HEK293 (cell line): ENCODE measurements around the gene PTPN9.

Source experiments
- CTCF ChIA-PET: fragments of 350-600 bp; formaldehyde crosslinking; extraction: SDS; loops from one replicate; lab custom pipeline; 2021; ENCODE audit warnings: antibody characterized with exemption; lab: Yijun Ruan, JAX
- POLR2A ChIA-PET: fragments of 300-600 bp; formaldehyde crosslinking; extraction: SDS; loops from one replicate; lab custom pipeline; 2020; ENCODE audit warnings: antibody characterized with exemption, inconsistent platforms; lab: Yijun Ruan, JAX
- H3K27ac ChIP-seq: fragments of 200-500 bp; sonication (Bioruptor generic); 2 replicates; pipeline ENCODE4 v1.5.1; 2014; ENCODE audit warnings: low read depth, low read length, control low read depth, inconsistent platforms; ENCODE audit errors: extremely low read depth
- H3K36me3 ChIP-seq, 2 experiments: fragments of 200-500 bp in 1 of 2; sonication (Bioruptor generic) in 1 of 2; 1 replicate in 1 of 2; 2 replicates in 1 of 2; pipeline ENCODE4 v1.5.1; 2014 to 2017; ENCODE audit warnings: inconsistent platforms in 2 of 2, low read length in 2 of 2; ENCODE audit not compliant: control insufficient read depth in 2 of 2, insufficient read depth in 1 of 2
- H3K4me1 ChIP-seq: fragments of 200-500 bp; sonication (Bioruptor generic); 2 replicates; pipeline ENCODE4 v1.5.1; 2014; ENCODE audit warnings: mild to moderate bottlenecking, low read length, inconsistent platforms; ENCODE audit not compliant: control insufficient read depth, insufficient read depth
- H3K4me3 ChIP-seq: 2 replicates; pipeline ENCODE4 v1.5.1; 2011; ENCODE audit warnings: low read depth, mild to moderate bottlenecking, control low read depth, low read length, moderate library complexity
- H3K9me3 ChIP-seq: fragments of 200-500 bp; sonication (Bioruptor generic); 2 replicates; pipeline ENCODE4 v1.5.1; 2014; ENCODE audit warnings: low read depth, low read length, inconsistent platforms; ENCODE audit not compliant: control insufficient read depth, insufficient read depth
- BCL11B ChIP-seq: fragments of 450-650 bp; formaldehyde crosslinking; IDR thresholded peaks from 2 replicates; pipeline ENCODE4 v1.5.1; 2016; ENCODE audit warnings: low read depth, missing biosample characterization, missing genetic modification characterization
- EGR2 ChIP-seq: fragments of 450-650 bp; formaldehyde crosslinking; IDR thresholded peaks from 2 replicates; pipeline ENCODE4 v1.5.1; 2016; ENCODE audit warnings: low read depth, missing biosample characterization, missing genetic modification characterization
- GLIS1 ChIP-seq: fragments of 450-650 bp; formaldehyde crosslinking; IDR thresholded peaks from 2 replicates; pipeline ENCODE4 v1.5.1; 2016; ENCODE audit warnings: missing biosample characterization, missing genetic modification characterization
- IKZF3 ChIP-seq: fragments of 450-650 bp; IDR thresholded peaks from 2 replicates; pipeline ENCODE4 v1.5.0; 2018; ENCODE audit warnings: missing biosample characterization, mild to moderate bottlenecking, missing genetic modification characterization, moderate library complexity
- KLF8 ChIP-seq: fragments of 450-650 bp; formaldehyde crosslinking; IDR thresholded peaks from 2 replicates; pipeline ENCODE4 v1.5.1; 2016; ENCODE audit warnings: missing biosample characterization, missing genetic modification characterization
- KLF9 ChIP-seq: fragments of 450-650 bp; formaldehyde crosslinking; IDR thresholded peaks from 2 replicates; pipeline ENCODE4 v1.5.1; 2016; ENCODE audit warnings: missing biosample characterization, missing genetic modification characterization, low read depth
- MZF1 ChIP-seq: fragments of 450-650 bp; formaldehyde crosslinking; IDR thresholded peaks from 2 replicates; pipeline ENCODE4 v1.5.1; 2017; ENCODE audit warnings: missing biosample characterization, missing genetic modification characterization, borderline replicate concordance
- PRDM1 ChIP-seq: fragments of 450-650 bp; formaldehyde crosslinking; IDR thresholded peaks from 2 replicates; pipeline ENCODE4; 2016; ENCODE audit warnings: missing biosample characterization, missing genetic modification characterization
- SCRT2 ChIP-seq: fragments of 450-650 bp; formaldehyde crosslinking; IDR thresholded peaks from 2 replicates; pipeline ENCODE4 v1.5.1; 2016; ENCODE audit warnings: missing biosample characterization, missing genetic modification characterization
- YY2 ChIP-seq: fragments of 450-650 bp; formaldehyde crosslinking; IDR thresholded peaks from 2 replicates; pipeline ENCODE4 v1.5.1; 2016; ENCODE audit warnings: missing biosample characterization, missing genetic modification characterization
- ZBTB48 ChIP-seq: fragments of 450-650 bp; formaldehyde crosslinking; IDR thresholded peaks from 2 replicates; pipeline ENCODE4 v1.5.1; 2016; ENCODE audit warnings: missing biosample characterization, missing genetic modification characterization
- ZIC2 ChIP-seq: fragments of 450-650 bp; formaldehyde crosslinking; IDR thresholded peaks from 2 replicates; pipeline ENCODE4 v1.5.1; 2016; ENCODE audit warnings: missing biosample characterization, missing genetic modification characterization
- ZNF10 ChIP-seq: fragments of 450-650 bp; formaldehyde crosslinking; IDR thresholded peaks from 2 replicates; pipeline ENCODE4 v1.5.1; 2017; ENCODE audit warnings: missing biosample characterization, missing genetic modification characterization
- ZNF169 ChIP-seq: fragments of 450-650 bp; formaldehyde crosslinking; IDR thresholded peaks from 2 replicates; pipeline ENCODE4 v1.5.1; 2016; ENCODE audit warnings: missing biosample characterization, missing genetic modification characterization
- ZNF24 ChIP-seq: fragments of 450-650 bp; formaldehyde crosslinking; IDR thresholded peaks from 2 replicates; pipeline ENCODE4 v1.5.1; 2016; ENCODE audit warnings: missing biosample characterization, missing genetic modification characterization
- ZNF391 ChIP-seq: fragments of 450-650 bp; formaldehyde crosslinking; IDR thresholded peaks from 2 replicates; pipeline ENCODE4 v1.5.1; 2016; ENCODE audit warnings: low read depth, missing biosample characterization, missing genetic modification characterization, borderline replicate concordance
- ZNF394 ChIP-seq: fragments of 450-650 bp; formaldehyde crosslinking; IDR thresholded peaks from 2 replicates; pipeline ENCODE4 v1.5.1; 2016; ENCODE audit warnings: missing biosample characterization, missing genetic modification characterization, mild to moderate bottlenecking, moderate library complexity, borderline replicate concordance
- ZNF423 ChIP-seq: fragments of 450-650 bp; formaldehyde crosslinking; IDR thresholded peaks from 2 replicates; pipeline ENCODE4 v1.5.1; 2016; ENCODE audit warnings: missing biosample characterization, missing genetic modification characterization
- ZNF513 ChIP-seq: fragments of 450-650 bp; IDR thresholded peaks from 2 replicates; pipeline ENCODE4 v1.5.1; 2018; ENCODE audit warnings: missing biosample characterization, missing genetic modification characterization
- ZNF529 ChIP-seq: fragments of 450-650 bp; formaldehyde crosslinking; IDR thresholded peaks from 2 replicates; pipeline ENCODE4 v1.5.1; 2017; ENCODE audit warnings: missing genetic modification characterization, missing biosample characterization; ENCODE audit not compliant: insufficient replicate concordance
- ZNF561 ChIP-seq: fragments of 450-650 bp; IDR thresholded peaks from 2 replicates; pipeline ENCODE4 v1.5.1; 2018; ENCODE audit warnings: missing biosample characterization, missing genetic modification characterization, borderline replicate concordance
- ZNF639 ChIP-seq: fragments of 450-650 bp; formaldehyde crosslinking; IDR thresholded peaks from 2 replicates; pipeline ENCODE4 v1.5.1; 2016; ENCODE audit warnings: missing biosample characterization, missing genetic modification characterization
- ZNF658 ChIP-seq: fragments of 450-650 bp; formaldehyde crosslinking; IDR thresholded peaks from 2 replicates; pipeline ENCODE4; 2016; ENCODE audit warnings: missing biosample characterization, missing genetic modification characterization
- ZNF747 ChIP-seq: fragments of 450-650 bp; formaldehyde crosslinking; IDR thresholded peaks from 2 replicates; pipeline ENCODE4 v1.5.1; 2016; ENCODE audit warnings: missing biosample characterization, missing genetic modification characterization
- ZNF777 ChIP-seq: fragments of 450-650 bp; formaldehyde crosslinking; IDR thresholded peaks from 2 replicates; pipeline ENCODE4 v1.5.1; 2017; ENCODE audit warnings: missing biosample characterization, missing genetic modification characterization, borderline replicate concordance
- ZNF830 ChIP-seq: fragments of 450-650 bp; IDR thresholded peaks from 2 replicates; pipeline ENCODE4 v1.5.0; 2018; ENCODE audit warnings: missing biosample characterization, missing genetic modification characterization, low read depth, mild to moderate bottlenecking, moderate library complexity
- ZSCAN23 ChIP-seq: fragments of 450-650 bp; formaldehyde crosslinking; IDR thresholded peaks from 2 replicates; pipeline ENCODE4 v1.5.1; 2016; ENCODE audit warnings: missing biosample characterization, missing genetic modification characterization
- TF ChIP-seq, protein P1 (sequence below): fragments of 450-650 bp; formaldehyde crosslinking; IDR thresholded peaks from 2 replicates; pipeline ENCODE4 v1.5.1; 2016; ENCODE audit warnings: missing biosample characterization, missing genetic modification characterization
- TF ChIP-seq, protein P2 (sequence below): fragments of 450-650 bp; formaldehyde crosslinking; IDR thresholded peaks from 2 replicates; pipeline ENCODE4 v1.5.1; 2016; ENCODE audit warnings: missing biosample characterization, missing genetic modification characterization

PTPN9 gene

GRCh38 chr15:75456710-75457109, 122.4 kb downstream of the PTPN9 start (continued):
- TF ChIP-seq, protein P1, sequence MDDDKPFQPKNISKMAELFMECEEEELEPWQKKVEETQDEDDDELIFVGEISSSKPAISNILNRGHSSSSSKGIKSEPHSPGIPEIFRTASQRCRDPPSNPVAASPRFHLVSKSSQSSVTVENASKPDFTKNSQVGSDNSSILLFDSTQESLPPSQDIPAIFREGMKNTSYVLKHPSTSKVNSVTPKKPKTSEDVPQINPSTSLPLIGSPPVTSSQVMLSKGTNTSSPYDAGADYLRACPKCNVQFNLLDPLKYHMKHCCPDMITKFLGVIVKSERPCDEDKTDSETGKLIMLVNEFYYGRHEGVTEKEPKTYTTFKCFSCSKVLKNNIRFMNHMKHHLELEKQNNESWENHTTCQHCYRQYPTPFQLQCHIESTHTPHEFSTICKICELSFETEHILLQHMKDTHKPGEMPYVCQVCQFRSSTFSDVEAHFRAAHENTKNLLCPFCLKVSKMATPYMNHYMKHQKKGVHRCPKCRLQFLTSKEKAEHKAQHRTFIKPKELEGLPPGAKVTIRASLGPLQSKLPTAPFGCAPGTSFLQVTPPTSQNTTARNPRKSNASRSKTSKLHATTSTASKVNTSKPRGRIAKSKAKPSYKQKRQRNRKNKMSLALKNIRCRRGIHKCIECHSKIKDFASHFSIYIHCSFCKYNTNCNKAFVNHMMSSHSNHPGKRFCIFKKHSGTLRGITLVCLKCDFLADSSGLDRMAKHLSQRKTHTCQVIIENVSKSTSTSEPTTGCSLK = no peak
- TF ChIP-seq ZNF513 (tag by site-specific recombination) (no peak), GLIS1 (tag by site-specific recombination) (no peak), MZF1 (tag by site-specific recombination) (no peak), BCL11B (tag by site-specific recombination) (no peak), ZNF529 (tag by site-specific recombination) (no peak)
- TF ChIP-seq, protein P2, sequence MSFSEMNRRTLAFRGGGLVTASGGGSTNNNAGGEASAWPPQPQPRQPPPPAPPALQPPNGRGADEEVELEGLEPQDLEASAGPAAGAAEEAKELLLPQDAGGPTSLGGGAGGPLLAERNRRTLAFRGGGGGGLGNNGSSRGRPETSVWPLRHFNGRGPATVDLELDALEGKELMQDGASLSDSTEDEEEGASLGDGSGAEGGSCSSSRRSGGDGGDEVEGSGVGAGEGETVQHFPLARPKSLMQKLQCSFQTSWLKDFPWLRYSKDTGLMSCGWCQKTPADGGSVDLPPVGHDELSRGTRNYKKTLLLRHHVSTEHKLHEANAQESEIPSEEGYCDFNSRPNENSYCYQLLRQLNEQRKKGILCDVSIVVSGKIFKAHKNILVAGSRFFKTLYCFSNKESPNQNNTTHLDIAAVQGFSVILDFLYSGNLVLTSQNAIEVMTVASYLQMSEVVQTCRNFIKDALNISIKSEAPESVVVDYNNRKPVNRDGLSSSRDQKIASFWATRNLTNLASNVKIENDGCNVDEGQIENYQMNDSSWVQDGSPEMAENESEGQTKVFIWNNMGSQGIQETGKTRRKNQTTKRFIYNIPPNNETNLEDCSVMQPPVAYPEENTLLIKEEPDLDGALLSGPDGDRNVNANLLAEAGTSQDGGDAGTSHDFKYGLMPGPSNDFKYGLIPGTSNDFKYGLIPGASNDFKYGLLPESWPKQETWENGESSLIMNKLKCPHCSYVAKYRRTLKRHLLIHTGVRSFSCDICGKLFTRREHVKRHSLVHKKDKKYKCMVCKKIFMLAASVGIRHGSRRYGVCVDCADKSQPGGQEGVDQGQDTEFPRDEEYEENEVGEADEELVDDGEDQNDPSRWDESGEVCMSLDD (tag by site-specific recombination) = no peak

DNA sequence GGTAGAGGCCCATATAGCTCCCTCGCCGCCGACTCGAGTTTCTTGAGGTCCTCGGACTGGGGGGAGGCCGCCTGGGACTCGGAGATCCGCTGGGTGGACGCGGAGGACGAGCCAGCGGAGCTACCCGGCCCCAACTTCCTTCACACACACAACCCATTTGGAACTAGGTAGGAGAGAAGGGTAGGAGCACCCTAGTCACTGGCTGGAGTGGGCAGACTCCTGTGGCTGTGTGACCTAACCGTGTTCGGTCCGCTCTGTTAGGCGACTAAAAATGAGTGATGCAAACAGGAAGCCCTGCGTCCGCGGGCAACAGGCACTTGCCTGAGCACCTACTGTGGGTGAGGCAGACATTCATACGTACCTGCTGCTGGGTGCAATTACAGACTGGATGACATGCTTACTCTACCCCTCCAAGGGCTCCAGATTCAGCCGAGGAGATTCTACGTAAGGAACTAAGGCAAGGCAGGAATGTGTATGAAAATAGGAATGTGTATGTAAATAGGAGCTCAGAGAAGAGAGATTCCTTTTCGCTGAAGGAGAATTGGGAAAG, 123.1 kb downstream of the PTPN9 start:
- H3K9me3 ChIP-seq = no peaks in the 10 kb centered on the region
- H3K36me3 ChIP-seq = no peaks in the 10 kb centered on the region
- peak overlapping the region; percentile 58 for H3K27ac ChIP-seq
- POLR2A ChIA-PET = interaction anchor here (0.6 to 6.8 kb wide), 15 partner anchors 8 to 226 kb away, joined by 3 to 242 read pairs (median 4); partner anchors contain the start of genes IMP3, MAN2C1, PTPN9 and SNUPN
- CTCF ChIA-PET = interaction anchor here (0.5 to 7.5 kb wide), 13 partner anchors 18 to 282 kb away, joined by 3 to 63 read pairs (median 4); partner anchors contain the start of gene MAN2C1
- peak overlapping the region; percentile 70 for H3K4me3 ChIP-seq
- H3K4me1 ChIP-seq = peaks cover 6% of the 10 kb centered on the region
- TF ChIP-seq ZSCAN23 (peak; percentile 67; the same call in 1 of the 2 replicates), PRDM1 (no peak), ZNF639 (0 out of 2 replicates have a peak, but pooled peaks have one; percentile 42), ZNF423 (tag by site-specific recombination) (peak; percentile 16; the same call in 1 of the 2 replicates), YY2 (tag by site-specific recombination) (no peak), ZNF10 (tag by site-specific recombination) (no peak), ZNF394 (tag by site-specific recombination) (peak; percentile 36; the same call in 1 of the 2 replicates), EGR2 (tag by site-specific recombination) (peak; percentile 86), ZNF747 (tag by site-specific recombination) (no peak), KLF8 (tag by site-specific recombination) (peak; percentile 72; the same call in 1 of the 2 replicates), ZNF561 (tag by site-specific recombination) (peak; percentile 37; the same call in 1 of the 2 replicates), ZIC2 (tag by site-specific recombination) (peak; percentile 48; the same call in 1 of the 2 replicates), ZNF830 (no peak), GLIS1 (tag by site-specific recombination) (peak; percentile 54), ZNF391 (tag by site-specific recombination) (peak; percentile 16; the same call in 1 of the 2 replicates), KLF9 (tag by site-specific recombination) (no peak), ZNF658 (tag by site-specific recombination) (no peak), ZNF24 (tag by site-specific recombination) (peak; percentile 79), SCRT2 (tag by site-specific recombination) (peak; percentile 100), MZF1 (tag by site-specific recombination) (no peak), ZBTB48 (tag by site-specific recombination) (no peak; the same call in 1 of the 2 replicates), ZNF169 (tag by site-specific recombination) (no peak), IKZF3 (tag by site-specific recombination) (peak; percentile 39; the same call in 1 of the 2 replicates), ZNF777 (tag by site-specific recombination) (no peak)
